ENCODE data around the gene KPNA6.
"Not testable (repeated sequence)": the region's sequence is repeated elsewhere in the genome, so short reads cannot be mapped to it uniquely, and the experiment has no call there.

Gene KPNA6

GRCh38 chr1:32107742-32108661 lies at the start of gene KPNA6:
KPNA6 (plus strand) TSS chr1:32108056; CDS start chr1:32108131, 75 bp downstream.
- peak; percentile 95 for DNase-seq

GRCh38 chr1:32060914-32061313 lies 46.9 kb upstream of the KPNA6 start:
- no peak for DNase-seq

- no peak for DNase-seq
Measured at GRCh38 chr1:32062867-32063230, 45.0 kb upstream of the KPNA6 start.

DNA sequence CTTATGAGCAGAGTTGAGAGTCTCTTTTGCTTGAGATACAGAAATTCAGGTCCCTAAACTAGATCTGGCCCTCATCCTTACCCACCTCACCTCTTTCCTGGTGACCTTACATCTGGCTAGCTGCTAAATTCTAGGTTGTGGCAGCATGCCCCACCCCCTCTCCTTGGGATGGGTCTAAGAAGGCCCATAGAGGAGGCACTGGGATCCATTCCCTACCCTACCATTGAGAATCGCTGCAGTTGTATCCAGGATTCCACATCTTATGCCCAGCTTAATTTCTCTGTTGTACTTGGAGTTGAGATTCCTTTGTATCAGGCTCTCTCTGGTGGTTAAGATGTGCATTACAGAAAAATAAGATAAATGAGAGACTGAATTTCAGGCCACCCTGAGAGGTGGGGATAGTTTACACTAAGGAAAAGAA lies 44.6 kb upstream of the KPNA6 start:
- peak; percentile 56 for DNase-seq

DNA sequence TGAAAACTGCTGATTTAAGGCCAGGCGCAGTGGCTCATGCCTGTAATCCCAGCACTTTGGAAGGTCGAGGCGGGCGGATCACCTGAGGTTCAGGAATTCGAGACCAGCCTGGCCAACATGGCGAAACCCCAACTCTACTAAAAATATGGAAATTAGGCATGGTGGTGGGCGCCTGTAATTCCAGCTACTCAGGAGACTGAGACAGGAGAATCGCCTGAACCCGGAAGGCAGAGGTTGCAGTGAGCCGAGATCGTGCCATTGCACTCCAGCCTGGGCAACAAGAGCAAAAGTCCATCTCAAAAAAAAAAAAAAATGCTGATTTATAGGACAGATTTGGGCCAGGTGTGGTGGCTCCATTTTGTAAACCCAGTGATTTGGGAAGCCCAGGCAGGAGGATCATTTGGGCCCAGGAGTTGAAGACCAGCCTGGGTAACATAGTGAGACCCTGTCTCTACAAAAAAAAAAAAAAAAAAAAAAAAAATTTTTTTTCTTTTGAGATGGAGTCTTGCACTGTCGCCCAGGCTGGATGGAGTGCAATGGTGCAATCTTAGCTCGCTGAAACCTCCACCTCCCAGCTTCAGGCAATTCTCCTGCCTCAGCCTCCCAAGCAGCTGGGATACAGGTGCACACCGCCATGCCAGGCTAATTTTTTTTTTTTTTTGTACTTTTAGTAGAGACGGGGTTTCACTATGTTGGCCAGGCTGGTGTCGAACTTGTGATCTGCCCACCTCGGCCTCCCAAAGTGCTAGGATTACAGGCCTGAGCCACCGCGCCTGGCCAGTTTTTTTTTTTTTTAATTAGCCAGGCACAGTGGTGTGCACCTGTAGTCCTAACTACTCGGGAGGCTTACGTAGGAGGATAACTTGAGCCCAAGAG lies 42.0 kb upstream of the KPNA6 start:
- not testable (repeated sequence) for DNase-seq

GRCh38 chr1:32066489-32066873 lies 41.4 kb upstream of the KPNA6 start:
- no peak for DNase-seq

DNA sequence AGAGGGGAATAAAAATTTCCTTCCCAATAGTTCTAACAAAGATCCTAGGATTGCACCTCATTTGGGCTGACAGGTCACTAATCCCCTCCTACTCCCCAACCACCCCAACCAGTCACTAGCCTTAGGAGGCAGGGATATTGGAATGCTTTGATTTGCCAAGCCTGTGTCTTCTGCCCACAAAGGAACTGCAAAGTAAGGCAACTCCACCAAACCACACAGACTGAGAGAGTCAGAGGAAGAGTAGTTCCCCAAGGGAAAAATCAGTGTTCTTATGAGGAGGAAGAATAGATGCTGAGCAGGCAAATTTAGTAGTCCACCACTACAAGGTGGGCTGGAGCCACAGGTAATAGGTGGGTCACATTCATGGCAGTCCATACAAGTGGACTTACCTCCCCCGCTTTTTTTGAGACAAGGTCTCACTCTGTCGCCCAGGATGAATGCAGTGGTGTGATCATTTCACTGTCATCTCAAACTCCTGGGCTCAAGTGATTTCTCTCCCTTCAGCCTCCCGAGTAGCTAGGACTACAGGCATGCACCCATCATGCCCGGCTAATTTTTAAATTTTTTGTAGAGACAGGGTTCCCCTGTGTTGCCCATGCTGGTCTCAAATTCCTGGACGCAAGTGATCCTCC lies 38.8 kb upstream of the KPNA6 start:
- no peak for DNase-seq

- DNase-seq: no peak
Measured at GRCh38 chr1:32071758-32072621, 35.9 kb upstream of the KPNA6 start.

GRCh38 chr1:32072622-32073298 lies 35.1 kb upstream of the KPNA6 start, which contains the start of gene TMEM39B:
TMEM39B (plus strand) TSS chr1:32072939; CDS start chr1:32073048, 109 bp downstream.
- DNase-seq: peak; percentile 97

GRCh38 chr1:32073299-32074229 lies 34.3 kb upstream of the KPNA6 start:
- peak; percentile 91 for DNase-seq

DNA sequence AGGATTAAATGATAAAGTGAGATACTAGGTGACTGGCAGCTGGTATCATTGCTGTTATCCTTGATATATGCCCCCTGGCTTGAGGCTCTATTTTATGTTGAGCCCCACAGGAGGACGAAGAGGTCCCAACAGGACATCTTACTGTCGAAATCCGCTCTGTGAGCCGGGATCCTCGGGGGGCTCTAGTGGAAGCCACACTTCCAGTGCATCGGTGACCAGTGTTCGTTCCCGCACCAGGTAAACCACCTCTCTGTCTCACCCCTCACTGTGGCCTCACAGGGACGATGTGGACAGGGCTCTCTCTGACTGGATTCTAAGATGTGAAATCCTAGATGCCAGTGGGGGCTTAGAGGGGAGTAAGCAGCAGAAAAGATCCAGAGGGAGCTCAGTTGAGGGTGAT lies 33.0 kb upstream of the KPNA6 start:
- no peak for DNase-seq

GRCh38 chr1:32077451-32077850 lies 30.4 kb upstream of the KPNA6 start:
- no peak for DNase-seq

DNA sequence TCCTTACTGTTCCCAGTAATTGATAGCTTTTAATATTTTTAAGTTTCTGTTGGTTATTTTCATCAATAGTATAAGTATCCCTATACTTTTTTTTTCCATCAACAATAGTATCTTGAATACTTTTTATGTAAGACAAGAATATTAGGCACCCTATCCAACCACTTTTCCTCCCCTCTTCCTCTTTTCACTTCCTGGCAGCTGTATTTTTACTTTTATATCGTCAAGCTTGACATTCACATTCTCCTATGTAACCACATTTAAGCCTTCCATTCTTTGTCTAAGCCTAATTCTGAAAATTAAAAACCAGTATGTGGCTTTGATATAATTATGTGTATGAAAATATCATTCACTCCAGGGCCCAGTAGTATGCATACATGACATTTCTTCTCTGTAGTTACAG lies 25.8 kb upstream of the KPNA6 start:
- no peak for DNase-seq

GRCh38 chr1:32086381-32086780 lies 21.5 kb upstream of the KPNA6 start:
- DNase-seq: not testable (repeated sequence)

DNA sequence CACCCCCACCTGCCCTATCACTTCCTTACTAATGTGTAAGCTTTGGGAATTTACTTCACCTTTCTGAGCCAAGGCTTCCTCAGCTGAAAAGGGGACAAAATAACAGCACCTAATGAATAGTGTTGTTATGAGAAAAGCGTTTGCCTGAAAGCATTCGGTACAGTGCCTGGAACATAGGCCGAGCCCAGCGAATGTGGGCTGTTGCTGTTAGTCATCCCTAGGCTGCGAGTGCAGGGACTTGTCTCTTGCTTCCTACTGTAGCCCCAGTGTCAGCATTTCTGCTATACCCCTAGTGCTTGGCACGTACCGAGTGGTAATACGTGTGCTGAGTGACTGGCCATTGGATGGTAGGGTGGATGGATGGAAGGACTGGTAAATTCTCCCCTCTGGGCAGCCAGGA lies 16.7 kb upstream of the KPNA6 start:
- DNase-seq: no peak

DNA sequence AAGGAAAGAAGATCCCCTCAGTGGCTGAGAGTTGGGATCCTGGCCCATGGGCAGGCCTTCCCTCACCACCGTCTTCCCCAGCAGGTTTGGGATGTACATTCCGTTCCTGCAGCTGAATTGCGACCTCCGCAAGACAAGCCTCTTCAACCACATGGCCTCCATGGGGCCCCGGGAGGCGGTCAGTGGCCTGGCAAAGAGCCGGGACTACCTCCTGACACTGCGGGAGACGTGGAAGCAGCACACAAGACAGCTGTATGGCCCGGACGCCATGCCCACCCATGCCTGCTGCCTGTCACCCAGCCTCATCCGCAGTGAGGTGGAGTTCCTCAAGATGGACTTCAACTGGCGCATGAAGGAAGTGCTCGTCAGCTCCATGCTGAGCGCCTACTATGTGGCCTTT lies 16.3 kb upstream of the KPNA6 start:
- no peak for DNase-seq

DNA sequence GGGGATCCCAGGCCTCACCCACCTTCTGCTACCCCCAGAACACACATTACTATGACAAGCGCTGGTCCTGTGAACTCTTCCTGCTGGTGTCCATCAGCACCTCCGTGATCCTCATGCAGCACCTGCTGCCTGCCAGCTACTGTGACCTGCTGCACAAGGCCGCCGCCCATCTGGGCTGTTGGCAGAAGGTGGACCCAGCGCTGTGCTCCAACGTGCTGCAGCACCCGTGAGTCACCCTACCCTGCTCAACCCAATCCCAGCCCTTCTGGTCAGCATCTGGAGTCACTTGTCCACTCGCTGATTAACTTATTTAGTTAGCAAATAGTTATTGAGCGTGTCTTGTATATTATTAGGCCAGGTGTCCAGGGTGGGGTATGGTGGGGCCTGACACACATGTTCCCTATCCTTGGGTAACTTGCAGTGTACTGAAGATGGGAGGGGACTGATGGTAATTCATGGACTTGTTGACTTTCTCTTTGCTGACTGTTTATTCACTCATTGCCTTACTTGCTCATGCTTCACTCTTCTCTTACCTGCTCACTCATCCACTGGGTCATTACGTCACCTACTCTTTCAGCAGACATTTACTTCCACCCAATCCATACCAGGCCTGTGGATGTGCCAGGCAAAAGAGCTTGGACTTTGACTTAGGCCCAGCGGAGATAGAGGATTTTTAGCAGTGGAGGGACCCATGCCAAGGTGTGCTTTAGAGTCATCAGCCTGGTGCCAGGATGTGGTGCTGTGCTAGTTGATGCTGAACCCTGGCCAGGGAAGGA lies 12.9 kb upstream of the KPNA6 start:
- DNase-seq: no peak

- no peak for DNase-seq
Measured at GRCh38 chr1:32099426-32099825, 8.4 kb upstream of the KPNA6 start.

GRCh38 chr1:32100359-32100758 lies 7.5 kb upstream of the KPNA6 start:
- no peak for DNase-seq

Measured in NCI-H345 (cell line).